Spinal cord (tissue), 10 donors: ENCODE measurements around the gene LSP1. TPM values are rescaled to one million over a fixed set of nuclear protein-coding genes. Genes with fewer than 3 reads are reported as not detected.

Source experiments
- DNase-seq, 6 donors: peaks; one replicate each; pipeline versions ENCODE4 v3.0.0 to v3.0.0-alpha.2; 2013 to 2015; ENCODE audit warnings: low spot score in 6 of 6, low read depth in 4 of 6
- H3K27ac ChIP-seq: one replicate; pipeline ENCODE4 v1.5.1; 2013; ENCODE audit warnings: low read depth, low read length, control low read depth
- H3K27me3 ChIP-seq: one replicate; pipeline ENCODE4 v1.6.1; 2013; ENCODE audit warnings: low read length; ENCODE audit not compliant: control insufficient read depth, insufficient read depth
- H3K36me3 ChIP-seq: one replicate; pipeline ENCODE4 v1.6.1; 2013; ENCODE audit warnings: low read length; ENCODE audit not compliant: control insufficient read depth, insufficient read depth
- H3K4me1 ChIP-seq: one replicate; pipeline ENCODE4 v1.6.1; 2013; ENCODE audit warnings: low read length; ENCODE audit not compliant: control insufficient read depth, insufficient read depth
- H3K4me3 ChIP-seq: one replicate; pipeline ENCODE4 v1.5.1; 2013; ENCODE audit warnings: low read depth, low read length, control low read depth
- H3K9me3 ChIP-seq: one replicate; pipeline ENCODE4 v1.6.1; 2013; ENCODE audit warnings: low read length; ENCODE audit not compliant: control insufficient read depth, insufficient read depth
- WGBS: methylation state at CpG from one replicate; pipeline ENCODE4 v1.1.5; 2013; ENCODE audit warnings: missing lambda C conversion rate; ENCODE audit not compliant: insufficient coverage; 5-methylcytosine and 5-hydroxymethylcytosine counted together
- polyA plus RNA-seq, 2 donors: library from polyadenylated mRNA; unstranded; fragments of 120-200 nt; gene quantifications; one replicate each; pipeline ENCODE4 v1.2.1, GENCODE V29; 2013; ENCODE audit not compliant: insufficient read length in 2 of 2
- total RNA-seq, 2 donors: library from RNA; depleted of rRNA in 1 of 2; stranded (reverse); fragments of 120-200 nt in 1 of 2; fragments of >200 nt in 1 of 2; gene quantifications; one replicate each; pipeline versions ENCODE4 v1.2.3 to v1.2.4, GENCODE V29; 2013 to 2014
- donor health status: healthy.

Gene LSP1
- total and polyA plus RNA-seq, 4 donors, result 2.1 to 10.6 (median 7.9) TPM

- WGBS, result 67% methylated on average over 27 of the region's 28 CpGs
- DNase-seq, result no peak
- Histone ChIP-seq H3K36me3 (no peaks in the 10 kb centered on the region), H3K4me1 (peaks cover 20% of the 10 kb centered on the region), H3K27ac (peak overlapping the region; percentile 61), H3K9me3 (no peaks in the 10 kb centered on the region), H3K27me3 (no peaks in the 10 kb centered on the region), H3K4me3 (no peak overlapping the region)
Observed at GRCh38 chr11:1927026-1927847, 74.4 kb downstream of the LSP1 start.

- no peak for DNase-seq
- no peaks in the 10 kb centered on the region for H3K27me3 ChIP-seq
- no peak overlapping the region for H3K4me3 ChIP-seq
- no peaks in the 10 kb centered on the region for H3K36me3 ChIP-seq
- 82% methylated on average over 20 of the region's 20 CpGs for WGBS
- H3K4me1 ChIP-seq, result peaks cover 21% of the 10 kb centered on the region
- H3K27ac ChIP-seq, result peak overlapping the region; percentile 67
- H3K9me3 ChIP-seq, result no peaks in the 10 kb centered on the region
Observed at GRCh38 chr11:1927848-1928469, 75.1 kb downstream of the LSP1 start.

GRCh38 chr11:1928470-1928890 lies 75.6 kb downstream of the LSP1 start:
- no peak overlapping the region for H3K4me3 ChIP-seq
- no peaks in the 10 kb centered on the region for H3K9me3 ChIP-seq
- DNase-seq, result no peak
- peak overlapping the region; percentile 67 for H3K27ac ChIP-seq
- no peaks in the 10 kb centered on the region for H3K36me3 ChIP-seq
- H3K4me1 ChIP-seq, result peaks cover 21% of the 10 kb centered on the region
- H3K27me3 ChIP-seq, result no peaks in the 10 kb centered on the region
- WGBS, result 89% methylated on average over 13 of the region's 13 CpGs

- Histone ChIP-seq H3K27me3 (no peaks in the 10 kb centered on the region), H3K36me3 (no peaks in the 10 kb centered on the region), H3K9me3 (no peaks in the 10 kb centered on the region), H3K4me1 (peaks cover 21% of the 10 kb centered on the region), H3K4me3 (no peak overlapping the region), H3K27ac (peak overlapping the region; percentile 88)
- WGBS, result 82% methylated on average over 30 of the region's 35 CpGs
- no peak for DNase-seq
Observed at GRCh38 chr11:1928891-1929541, 76.1 kb downstream of the LSP1 start.

- 89% methylated on average over 17 of the region's 25 CpGs for WGBS
- Histone ChIP-seq H3K27me3 (no peaks in the 10 kb centered on the region), H3K36me3 (no peaks in the 10 kb centered on the region), H3K4me3 (no peak overlapping the region), H3K9me3 (no peaks in the 10 kb centered on the region), H3K4me1 (peaks cover 21% of the 10 kb centered on the region), H3K27ac (peak overlapping the region; percentile 88)
- DNase-seq, result no peak
Observed at GRCh38 chr11:1929621-1930461, 77.0 kb downstream of the LSP1 start.

GRCh38 chr11:1930462-1930830 lies 77.6 kb downstream of the LSP1 start:
- WGBS, result 82% methylated on average over 6 of the region's 9 CpGs
- no peaks in the 10 kb centered on the region for H3K36me3 ChIP-seq
- H3K4me1 ChIP-seq, result peaks cover 21% of the 10 kb centered on the region
- no peaks in the 10 kb centered on the region for H3K9me3 ChIP-seq
- peak overlapping the region; percentile 88 for H3K27ac ChIP-seq
- no peak overlapping the region for H3K4me3 ChIP-seq
- peak in 2 of 6 donors; percentile 5 to 75 for DNase-seq
- H3K27me3 ChIP-seq, result no peaks in the 10 kb centered on the region

- 53% methylated on average over 10 of the region's 18 CpGs for WGBS
- peak overlapping the region; percentile 88 for H3K27ac ChIP-seq
- H3K9me3 ChIP-seq, result no peaks in the 10 kb centered on the region
- no peaks in the 10 kb centered on the region for H3K36me3 ChIP-seq
- DNase-seq, result peak in 1 of 6 donors; percentile 76
- no peaks in the 10 kb centered on the region for H3K27me3 ChIP-seq
- no peak overlapping the region for H3K4me3 ChIP-seq
- peaks cover 21% of the 10 kb centered on the region for H3K4me1 ChIP-seq
Observed at GRCh38 chr11:1931341-1932104, 78.6 kb downstream of the LSP1 start.

- Histone ChIP-seq H3K9me3 (no peaks in the 10 kb centered on the region), H3K4me1 (peaks cover 17% of the 10 kb centered on the region), H3K27ac (peak overlapping the region; percentile 88), H3K27me3 (no peaks in the 10 kb centered on the region), H3K36me3 (no peaks in the 10 kb centered on the region), H3K4me3 (no peak overlapping the region)
- WGBS, result 60% methylated on average over 7 of the region's 11 CpGs
- DNase-seq, result no peak
Observed at GRCh38 chr11:1932105-1932480, 79.2 kb downstream of the LSP1 start.

- Histone ChIP-seq H3K27ac (peak overlapping the region; percentile 88), H3K9me3 (no peaks in the 10 kb centered on the region), H3K36me3 (no peaks in the 10 kb centered on the region), H3K4me1 (peaks cover 11% of the 10 kb centered on the region), H3K27me3 (no peaks in the 10 kb centered on the region), H3K4me3 (no peak overlapping the region)
- DNase-seq, result no peak
- 81% methylated on average over 3 of the region's 4 CpGs for WGBS
Observed at GRCh38 chr11:1932681-1933080, 79.8 kb downstream of the LSP1 start.
